Effector CD4-positive, alpha-beta T cell (primary cell): ENCODE measurements around the gene MNAT1.
"Not testable (repeated sequence)": the region's sequence is repeated elsewhere in the genome, so short reads cannot be mapped to it uniquely, and the experiment has no call there.

Source experiments
- DNase-seq: peaks from one replicate; pipeline ENCODE4 v3.0.0-alpha.2; 2020

Gene MNAT1

GRCh38 chr14:60890636-60891035 lies 156.1 kb downstream of the MNAT1 start:
- not testable (repeated sequence) for DNase-seq

GRCh38 chr14:60893911-60894310 lies 159.3 kb downstream of the MNAT1 start:
- no peak for DNase-seq

- DNase-seq: no peak
Observed at GRCh38 chr14:60904381-60904780, 169.8 kb downstream of the MNAT1 start.

- no peak for DNase-seq
Observed at GRCh38 chr14:60905923-60906322, 171.4 kb downstream of the MNAT1 start.

- DNase-seq: no peak
Observed at GRCh38 chr14:60915781-60916180, 181.2 kb downstream of the MNAT1 start.

- no peak for DNase-seq
Observed at GRCh38 chr14:60922050-60922449, 187.5 kb downstream of the MNAT1 start.

- DNase-seq: no peak
Observed at GRCh38 chr14:60925286-60925685, 190.7 kb downstream of the MNAT1 start.

GRCh38 chr14:60926002-60926401 lies 191.4 kb downstream of the MNAT1 start:
- DNase-seq: no peak

- DNase-seq: no peak
Observed at GRCh38 chr14:60931218-60931617, 196.7 kb downstream of the MNAT1 start.

GRCh38 chr14:60933920-60934655 lies 199.5 kb downstream of the MNAT1 start:
- DNase-seq: no peak

GRCh38 chr14:60935319-60935718 lies 200.8 kb downstream of the MNAT1 start:
- no peak for DNase-seq

- no peak for DNase-seq
Observed at GRCh38 chr14:60943637-60944032, 209.1 kb downstream of the MNAT1 start.

GRCh38 chr14:60944204-60944603 lies 209.6 kb downstream of the MNAT1 start:
- DNase-seq: no peak

GRCh38 chr14:60945984-60946383 lies 211.4 kb downstream of the MNAT1 start:
- DNase-seq: no peak

GRCh38 chr14:60946773-60947172 lies 212.2 kb downstream of the MNAT1 start:
- no peak for DNase-seq

GRCh38 chr14:60951776-60952435 lies 217.3 kb downstream of the MNAT1 start:
- DNase-seq: no peak

GRCh38 chr14:60956202-60956601 lies 221.6 kb downstream of the MNAT1 start:
- DNase-seq: no peak

GRCh38 chr14:60956632-60957031 lies 222.1 kb downstream of the MNAT1 start:
- DNase-seq: no peak

GRCh38 chr14:60958146-60958545 lies 223.6 kb downstream of the MNAT1 start:
- no peak for DNase-seq

- DNase-seq: no peak
Observed at GRCh38 chr14:60963761-60964160, 229.2 kb downstream of the MNAT1 start.

GRCh38 chr14:60964904-60965303 lies 230.3 kb downstream of the MNAT1 start:
- no peak for DNase-seq

- DNase-seq: no peak
Observed at GRCh38 chr14:60965402-60965801, 230.8 kb downstream of the MNAT1 start.

- no peak for DNase-seq
Observed at GRCh38 chr14:60968099-60968498, 233.5 kb downstream of the MNAT1 start.

- DNase-seq: no peak
Observed at GRCh38 chr14:60968671-60969070, 234.1 kb downstream of the MNAT1 start.

- DNase-seq: no peak
Observed at GRCh38 chr14:60970146-60970545, 235.6 kb downstream of the MNAT1 start.
